ENCODE results near the gene ANKRD53.

DNA sequence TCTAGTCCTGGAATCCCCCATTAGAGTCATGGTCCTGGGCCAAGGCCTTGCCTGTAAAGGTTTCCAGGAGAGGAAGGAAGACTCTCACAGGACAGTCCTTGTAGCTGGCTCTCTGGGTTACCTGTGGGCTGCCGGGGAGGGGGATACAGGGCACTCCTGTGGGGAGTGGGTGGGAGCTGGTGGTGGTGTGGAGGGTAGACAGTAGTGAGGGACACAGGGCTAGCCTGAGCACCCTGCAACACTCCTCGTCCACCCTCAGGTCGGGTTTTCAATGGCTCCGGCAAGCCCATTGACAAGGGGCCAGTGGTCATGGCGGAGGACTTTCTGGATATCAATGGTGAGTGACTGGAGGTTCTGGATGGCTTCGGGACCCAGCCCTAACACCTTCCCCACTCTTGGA, 19.7 kb upstream of the ANKRD53 start:
- TF ChIP-seq, protein P1, sequence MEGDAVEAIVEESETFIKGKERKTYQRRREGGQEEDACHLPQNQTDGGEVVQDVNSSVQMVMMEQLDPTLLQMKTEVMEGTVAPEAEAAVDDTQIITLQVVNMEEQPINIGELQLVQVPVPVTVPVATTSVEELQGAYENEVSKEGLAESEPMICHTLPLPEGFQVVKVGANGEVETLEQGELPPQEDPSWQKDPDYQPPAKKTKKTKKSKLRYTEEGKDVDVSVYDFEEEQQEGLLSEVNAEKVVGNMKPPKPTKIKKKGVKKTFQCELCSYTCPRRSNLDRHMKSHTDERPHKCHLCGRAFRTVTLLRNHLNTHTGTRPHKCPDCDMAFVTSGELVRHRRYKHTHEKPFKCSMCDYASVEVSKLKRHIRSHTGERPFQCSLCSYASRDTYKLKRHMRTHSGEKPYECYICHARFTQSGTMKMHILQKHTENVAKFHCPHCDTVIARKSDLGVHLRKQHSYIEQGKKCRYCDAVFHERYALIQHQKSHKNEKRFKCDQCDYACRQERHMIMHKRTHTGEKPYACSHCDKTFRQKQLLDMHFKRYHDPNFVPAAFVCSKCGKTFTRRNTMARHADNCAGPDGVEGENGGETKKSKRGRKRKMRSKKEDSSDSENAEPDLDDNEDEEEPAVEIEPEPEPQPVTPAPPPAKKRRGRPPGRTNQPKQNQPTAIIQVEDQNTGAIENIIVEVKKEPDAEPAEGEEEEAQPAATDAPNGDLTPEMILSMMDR (IDR thresholded peaks at IDR 0.05), result no peak
- TF ChIP-seq ZFX (IDR thresholded peaks at IDR 0.05; ENCODE audit: borderline replicate concordance), result no peak
